Measurements from ENCODE around the gene TMEM121. TPM values are rescaled to one million over a fixed set of nuclear protein-coding genes. Genes with fewer than 3 reads are reported as not detected.

Gene TMEM121
- total RNA-seq, 1 experiment from 2014 or later: 4.8 TPM

Other genes with a start within 250 kb of the TMEM121 start
- 29.3 and 31.4 TPM in 2 replicates for gene BRF1, start 225.6 kb upstream of the TMEM121 start, total RNA-seq (2014; rRNA removed; shearing (Covaris generic))
- gene PACS2, start 211.8 kb upstream of the TMEM121 start, total RNA-seq (2014; rRNA removed; shearing (Covaris generic)): 33.4 and 43.4 TPM in 2 replicates
- 0.06 and 0.20 TPM in 2 replicates for gene TEX22, start 128.0 kb upstream of the TMEM121 start, total RNA-seq (2014; rRNA removed; shearing (Covaris generic))
- 91.7 and 117 TPM in 2 replicates for gene MTA1, start 106.8 kb upstream of the TMEM121 start, total RNA-seq (2014; rRNA removed; shearing (Covaris generic))
- gene CRIP2, start 51.8 kb upstream of the TMEM121 start, total RNA-seq (2014; rRNA removed; shearing (Covaris generic)): 68.2 and 71.7 TPM in 2 replicates
- 0.14 TPM in 1 of 2 replicates, not detected in the other for gene CRIP1, start 39.7 kb upstream of the TMEM121 start, total RNA-seq (2014; rRNA removed; shearing (Covaris generic))
- gene TEDC1, start 35.3 kb upstream of the TMEM121 start, total RNA-seq (2014; rRNA removed; shearing (Covaris generic)): 30.9 and 37.4 TPM in 2 replicates